Stimulated activated CD4-positive, alpha-beta T cell treated with anti-CD3 and anti-CD28 coated beads, Interleukin-1b, Interleukin-23, amount 100 ng/mL, for 4 hours (primary cell): Measurements from ENCODE around the gene ZNF334.

ENCODE experiments used
- DNase-seq, 2 donors: peaks; one replicate each; pipeline ENCODE4 v3.0.0-alpha.2; 2020; ENCODE audit warnings: low read depth in 2 of 2

ZNF334 gene

GRCh38 chr20:46545827-46546138, 32.4 kb upstream of the ZNF334 start:
- DNase-seq: no peak

GRCh38 chr20:46545077-46545826, 31.9 kb upstream of the ZNF334 start:
- no peak for DNase-seq

DNA sequence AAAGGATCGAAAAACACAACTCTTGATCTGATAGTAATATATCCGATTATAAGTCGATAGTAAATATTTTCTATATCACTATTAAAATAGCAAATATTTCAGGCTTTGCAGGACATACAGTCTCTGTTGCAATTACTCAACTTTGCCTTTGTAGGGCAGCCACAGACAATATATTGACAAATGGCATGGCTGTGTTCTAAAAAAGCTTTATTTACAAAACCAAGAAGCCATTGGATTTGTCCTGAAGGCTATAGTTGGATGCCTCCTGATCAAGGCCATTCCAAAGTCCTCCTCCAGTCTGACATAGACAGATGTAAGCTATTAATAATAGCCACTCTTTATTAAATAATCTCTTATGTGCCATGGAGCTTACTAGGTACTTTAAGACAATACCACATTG, 31.2 kb upstream of the ZNF334 start:
- DNase-seq: no peak

- no peak for DNase-seq
These were observed 30.6 kb upstream of the ZNF334 start for GRCh38 chr20:46543959-46544358.

DNA sequence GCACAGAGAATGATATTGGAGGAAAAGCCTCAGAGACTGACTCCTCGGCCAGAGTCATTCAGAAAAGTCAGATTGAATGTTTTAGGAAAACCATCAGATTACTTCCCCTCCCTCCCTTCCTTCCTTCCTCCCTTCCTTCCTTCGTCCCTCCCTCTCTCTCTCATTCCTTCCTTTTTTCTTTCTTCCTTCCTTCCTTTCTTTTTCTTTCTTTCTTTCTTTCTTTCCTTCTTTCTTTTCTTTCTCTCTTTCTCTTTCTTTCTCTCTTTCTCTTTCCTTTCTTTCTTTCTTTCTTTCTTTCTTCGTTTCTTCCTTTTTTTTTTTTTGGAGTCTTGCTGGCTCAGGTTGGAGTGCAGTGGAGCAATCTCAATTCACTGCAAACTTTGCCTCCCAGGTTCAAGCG, 29.7 kb upstream of the ZNF334 start:
- no peak for DNase-seq

DNA sequence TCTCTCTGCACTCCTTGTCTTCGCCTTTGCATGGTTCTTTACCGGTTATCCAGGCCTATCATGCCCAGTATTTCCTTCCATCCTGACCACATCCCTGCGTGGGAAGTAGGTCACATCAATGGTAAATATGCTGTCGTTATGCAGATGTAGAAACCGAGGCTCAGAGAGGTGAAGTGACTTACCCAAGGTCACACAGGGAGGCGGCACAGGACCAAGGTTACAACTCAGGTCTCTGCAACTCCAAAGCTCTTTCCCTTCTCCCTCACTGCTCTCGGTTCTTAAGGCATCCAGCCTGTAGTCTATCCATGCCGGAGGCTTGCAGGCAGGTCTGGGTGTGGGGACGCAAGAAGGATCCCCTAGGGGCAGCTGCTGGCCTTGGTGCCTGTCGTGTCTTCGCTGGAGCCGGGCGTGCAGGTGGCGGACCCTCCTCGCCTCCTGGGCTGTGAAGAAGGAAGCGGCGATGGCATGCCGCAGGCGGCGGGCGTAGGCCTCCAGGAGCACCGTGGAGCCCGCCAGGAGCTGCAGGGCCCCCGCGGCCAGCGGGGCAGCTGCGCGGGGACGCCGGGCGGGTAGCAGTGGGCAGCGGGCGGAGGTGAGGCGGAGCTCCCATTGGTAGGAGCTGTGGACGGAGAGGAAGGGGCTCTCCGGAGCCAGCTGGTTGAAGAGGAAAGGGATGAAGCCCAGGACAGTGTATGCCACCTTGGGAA, 28.0 kb upstream of the ZNF334 start:
- no peak for DNase-seq

GRCh38 chr20:46539113-46539512, 25.8 kb upstream of the ZNF334 start:
- DNase-seq: no peak

DNA sequence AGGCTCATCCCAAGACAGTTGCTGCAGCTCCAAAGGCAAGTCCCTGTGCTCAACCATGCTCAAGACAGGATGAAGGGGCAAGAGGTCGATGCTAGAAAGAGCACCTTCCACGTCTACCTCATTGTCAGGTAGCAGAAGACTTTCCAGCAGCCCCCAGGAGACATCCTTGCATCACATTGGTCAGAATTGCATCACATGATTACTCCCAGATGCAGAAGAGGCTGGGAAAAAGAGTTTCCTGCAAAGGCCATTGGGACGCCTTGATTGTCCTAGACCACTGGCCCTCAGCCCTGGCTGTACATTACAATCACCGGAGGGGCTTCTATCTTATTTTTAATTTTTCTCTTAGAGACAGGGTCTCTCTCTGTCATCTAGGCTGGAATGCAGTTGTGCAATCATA, 17.3 kb upstream of the ZNF334 start:
- no peak for DNase-seq

GRCh38 chr20:46523696-46524328, 10.5 kb upstream of the ZNF334 start:
- no peak for DNase-seq

GRCh38 chr20:46523108-46523507, 9.7 kb upstream of the ZNF334 start:
- DNase-seq: no peak

DNA sequence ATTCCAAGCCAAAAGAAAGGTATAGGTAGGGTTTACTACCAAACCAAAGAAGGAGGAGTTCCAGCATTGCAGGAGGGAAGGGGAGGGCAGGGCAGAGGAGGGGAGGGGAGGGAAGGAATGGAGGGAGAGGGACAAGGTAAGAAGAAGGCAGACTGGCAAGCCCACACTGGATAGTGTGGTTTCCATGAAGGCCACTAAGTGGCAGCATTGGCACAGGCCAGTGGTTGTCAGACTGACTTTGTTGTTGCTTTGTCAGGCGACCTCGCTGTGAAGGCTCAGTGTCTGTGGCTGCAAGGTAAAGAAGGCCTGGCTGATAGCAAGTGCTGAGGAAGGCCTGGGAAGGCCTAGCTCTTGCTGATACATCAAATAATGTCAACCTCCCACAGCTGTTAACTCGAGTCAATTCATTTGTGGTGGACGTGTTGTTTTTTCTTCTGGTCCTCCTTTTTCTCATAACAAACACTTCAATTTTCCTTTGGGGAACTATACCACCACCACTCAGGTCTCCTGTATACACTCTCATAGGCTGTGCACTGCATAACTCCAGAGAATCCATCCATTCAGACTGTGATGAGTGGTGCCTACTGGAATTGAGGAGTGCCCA, 7.7 kb upstream of the ZNF334 start:
- DNase-seq: peak; percentile 7 to 21

DNA sequence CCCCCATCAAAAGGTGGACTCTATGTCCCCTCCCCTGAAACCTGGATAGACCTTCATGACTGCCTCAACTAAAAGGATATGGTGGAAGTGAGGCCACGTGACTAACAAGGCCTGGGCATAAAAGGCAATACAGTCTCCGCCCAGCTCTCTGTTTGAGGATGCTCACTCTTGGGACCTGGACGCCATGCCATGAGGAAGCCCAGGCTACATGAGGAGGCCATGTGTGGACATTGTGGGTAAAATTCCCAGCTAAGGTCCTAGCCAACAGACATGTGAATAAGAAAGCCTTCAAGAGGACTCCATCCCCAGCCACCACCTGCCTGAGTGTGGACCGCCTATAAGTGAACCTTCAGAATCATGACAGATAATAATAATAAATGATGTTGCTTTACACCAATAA, 7.2 kb upstream of the ZNF334 start:
- DNase-seq: no peak

DNA sequence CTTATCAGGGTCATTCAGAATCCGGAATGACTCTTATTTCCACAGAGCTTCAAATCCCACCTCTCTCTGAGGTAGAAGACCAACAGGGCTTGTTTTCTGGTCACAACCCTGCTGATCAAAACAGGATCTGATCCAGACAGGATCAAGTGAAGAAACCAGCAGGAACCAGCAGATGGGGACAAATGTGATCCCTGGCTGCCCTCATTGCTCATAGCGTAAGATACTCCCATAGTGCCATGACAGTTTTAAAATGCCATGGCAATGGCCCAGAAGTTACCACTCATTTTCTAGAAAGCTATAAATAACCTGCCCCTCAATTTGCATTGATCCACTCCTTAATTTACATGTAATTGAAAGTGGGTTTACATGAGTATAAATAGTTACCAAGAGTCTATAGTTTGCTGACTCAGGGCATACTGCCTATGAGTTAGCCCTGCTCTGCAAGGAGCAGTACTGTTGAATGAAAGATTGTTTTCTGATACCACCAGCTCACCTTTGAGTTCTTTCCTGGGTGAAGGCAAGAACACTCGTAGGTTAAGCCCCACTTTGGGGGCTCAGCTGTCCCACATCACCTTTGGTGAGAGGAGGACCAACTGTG, 6.2 kb upstream of the ZNF334 start:
- DNase-seq: no peak

- DNase-seq: no peak
These were observed 3.8 kb downstream of the ZNF334 start for GRCh38 chr20:46509523-46509922.

DNA sequence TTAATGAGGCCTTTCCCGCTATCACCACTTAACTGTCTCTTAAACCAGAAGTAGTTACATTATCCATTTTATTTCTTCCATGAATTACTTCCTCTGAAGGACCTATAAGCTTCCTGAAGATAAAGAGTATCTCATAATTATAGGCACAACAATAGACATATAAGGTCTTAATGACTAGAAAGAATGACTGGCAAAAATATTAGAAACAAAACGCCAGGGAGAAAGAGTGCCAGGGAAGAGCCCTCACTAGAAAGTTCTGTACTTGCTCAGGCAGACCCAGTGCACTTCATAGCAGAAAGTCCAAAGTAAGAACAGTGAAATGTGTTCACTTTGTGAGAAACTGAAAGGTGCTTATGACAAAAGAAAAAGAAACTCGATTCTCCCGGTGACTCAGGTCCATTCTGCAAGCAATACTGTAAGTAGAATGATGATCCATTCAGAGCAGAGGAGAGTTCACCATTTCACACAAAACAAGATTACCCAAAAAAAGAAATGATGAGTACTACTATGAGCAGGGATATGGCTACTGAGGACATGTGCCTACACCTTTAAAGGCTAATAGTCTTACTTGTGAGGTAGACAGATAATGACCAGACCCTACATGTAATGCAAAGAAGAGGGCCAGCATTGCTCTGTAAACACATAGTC, 5.5 kb downstream of the ZNF334 start:
- no peak for DNase-seq

- no peak for DNase-seq
These were observed 7.9 kb downstream of the ZNF334 start for GRCh38 chr20:46505506-46505905.

DNA sequence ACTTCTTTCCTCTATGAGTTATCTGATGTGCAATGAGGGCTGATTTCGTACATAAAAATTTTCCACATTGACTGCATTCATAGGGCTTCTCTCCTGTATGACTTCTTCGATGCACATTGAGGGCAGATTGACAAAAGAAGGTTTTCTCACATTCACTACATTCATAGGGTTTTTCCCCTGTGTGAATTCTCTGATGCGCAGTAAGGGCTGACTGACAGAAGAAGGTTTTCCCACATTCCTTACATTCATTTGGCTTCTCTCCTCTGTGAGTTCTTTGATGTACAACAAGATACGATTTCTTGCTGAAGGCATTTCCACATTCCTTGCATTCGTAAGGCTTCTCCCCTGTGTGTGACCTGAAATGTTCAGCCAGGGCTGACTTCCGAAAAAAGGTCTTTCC, 11.4 kb downstream of the ZNF334 start:
- no peak for DNase-seq

- no peak for DNase-seq
These were observed 11.9 kb downstream of the ZNF334 start for GRCh38 chr20:46501337-46501942.

- DNase-seq: no peak
These were observed 19.3 kb downstream of the ZNF334 start for GRCh38 chr20:46494077-46494476.

DNA sequence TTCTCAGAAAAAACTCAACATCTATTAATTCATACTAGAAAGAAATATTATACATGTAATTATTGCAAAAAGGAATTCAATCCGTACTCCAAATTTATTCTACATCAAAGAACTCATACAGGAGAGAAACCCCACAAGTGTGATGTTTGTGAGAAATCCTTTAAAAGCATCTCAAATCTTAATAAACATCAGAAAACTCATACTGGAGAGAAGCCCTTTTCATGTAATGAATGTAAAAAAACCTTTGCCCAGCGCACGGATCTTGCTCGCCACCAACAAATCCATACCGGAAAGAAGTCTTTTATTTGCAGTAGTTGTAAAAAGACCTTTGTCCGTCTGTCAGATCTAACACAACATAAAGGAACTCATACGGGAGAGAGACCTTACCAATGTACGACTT, 22.0 kb downstream of the ZNF334 start:
- DNase-seq: no peak

DNA sequence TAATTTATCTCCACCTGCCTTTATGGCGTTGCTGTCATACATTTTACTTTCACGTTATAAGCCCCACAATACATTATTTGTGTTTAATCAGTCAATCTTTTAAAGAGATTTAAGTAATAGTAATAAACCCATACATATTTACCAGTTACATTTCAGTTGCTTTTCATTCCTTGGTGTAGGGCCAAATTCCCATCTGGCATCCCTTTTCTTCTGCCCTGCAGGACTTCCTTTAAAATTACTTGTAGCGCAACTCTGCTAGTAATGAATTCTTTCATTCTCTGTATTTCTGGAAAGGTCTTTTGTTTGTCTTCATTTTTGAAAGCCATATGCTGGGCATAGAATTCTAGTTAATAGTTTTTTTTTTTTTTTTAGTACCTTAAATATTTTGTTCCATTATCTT, 24.9 kb downstream of the ZNF334 start:
- no peak for DNase-seq

DNA sequence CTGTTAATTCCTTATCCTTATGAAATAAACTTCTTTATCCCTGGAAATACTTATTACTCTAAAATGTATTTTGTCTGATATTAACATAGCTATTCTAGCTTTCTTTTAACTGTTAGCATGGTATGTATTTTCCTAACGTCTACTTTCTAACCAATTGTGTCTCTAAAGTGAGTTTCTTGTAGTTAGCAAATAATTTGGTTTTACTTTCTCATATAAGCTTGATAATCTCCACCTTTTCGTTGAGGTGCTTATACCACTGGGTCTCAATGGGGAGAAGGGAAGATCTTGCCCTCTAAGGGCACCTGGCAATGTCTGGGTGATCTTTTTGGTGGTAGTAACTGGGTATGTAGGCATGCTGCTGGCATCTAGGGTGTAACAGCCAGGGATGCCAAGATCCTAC, 25.7 kb downstream of the ZNF334 start:
- DNase-seq: no peak
